LNCaP clone FGC (cell line): Measurements from ENCODE around the gene SPON1.

Experiments
- DNase-seq: peaks from one replicate; pipeline ENCODE4 v3.0.0-alpha.2; 2011; ENCODE audit warnings: low read depth
- H3K4me3 ChIP-seq: 2 replicates; pipeline ENCODE4 v1.5.1; 2011; ENCODE audit warnings: mild to moderate bottlenecking, low read depth, low read length, control low read depth
- CTCF ChIP-seq: IDR thresholded peaks from 2 replicates; pipeline ENCODE4 v1.5.1; 2012; ENCODE audit warnings: mild to moderate bottlenecking; ENCODE audit not compliant: control insufficient read depth, insufficient read depth; ENCODE audit errors: extremely low read depth

Gene SPON1

GRCh38 chr11:14096606-14097005 is 134.1 kb downstream of the SPON1 start:
- H3K4me3 ChIP-seq = no peak overlapping the region
- TF ChIP-seq CTCF = no peak
- DNase-seq = no peak

GRCh38 chr11:14101388-14101787 is 138.9 kb downstream of the SPON1 start:
- H3K4me3 ChIP-seq = no peak overlapping the region
- no peak for TF ChIP-seq CTCF
- no peak for DNase-seq

- H3K4me3 ChIP-seq = no peak overlapping the region
- no peak for TF ChIP-seq CTCF
- no peak for DNase-seq
Measured at GRCh38 chr11:14102766-14103165, 140.2 kb downstream of the SPON1 start.

DNA sequence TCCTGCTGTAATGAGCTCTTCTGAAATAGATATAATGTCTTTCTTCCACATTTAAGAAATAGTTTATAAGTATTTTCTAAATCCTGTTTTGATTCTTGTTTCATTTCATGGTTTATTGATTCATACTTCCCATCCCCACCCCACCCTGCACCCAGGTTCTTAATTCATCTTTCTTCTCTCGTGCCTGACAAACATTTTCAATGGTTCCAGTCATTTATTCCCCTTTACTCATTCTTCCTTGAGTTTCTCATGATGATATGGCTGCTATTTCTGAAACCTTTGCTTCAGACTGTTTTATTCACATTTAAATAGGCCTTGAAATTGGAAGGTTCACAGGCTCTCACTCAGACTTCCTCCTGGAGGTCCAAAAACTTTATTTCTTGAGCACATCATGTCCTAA is 142.9 kb downstream of the SPON1 start:
- H3K4me3 ChIP-seq = no peak overlapping the region
- no peak for DNase-seq
- TF ChIP-seq CTCF = no peak

GRCh38 chr11:14106303-14107049 is 144.0 kb downstream of the SPON1 start:
- H3K4me3 ChIP-seq = no peak overlapping the region
- no peak for TF ChIP-seq CTCF
- no peak for DNase-seq

- DNase-seq = no peak
- no peak overlapping the region for H3K4me3 ChIP-seq
- TF ChIP-seq CTCF = no peak
Measured at GRCh38 chr11:14107050-14107430, 144.5 kb downstream of the SPON1 start.

- H3K4me3 ChIP-seq = no peak overlapping the region
- TF ChIP-seq CTCF = no peak
Measured at GRCh38 chr11:14109742-14110141, 147.2 kb downstream of the SPON1 start.

More at GRCh38 chr11:14109742-14110141, 147.2 kb downstream of the SPON1 start:
- no peak for DNase-seq
